HG02938 (cell line): ENCODE data around the gene CAMK2A.

ENCODE experiments used
- ATAC-seq: cut with Tn5 transposase; IDR thresholded peaks from one replicate; pipeline ENCODE4 v1.9.1; 2021; ENCODE audit warnings: mild to moderate bottlenecking, moderate library complexity; ENCODE audit not compliant: unreplicated experiment

Gene CAMK2A

DNA sequence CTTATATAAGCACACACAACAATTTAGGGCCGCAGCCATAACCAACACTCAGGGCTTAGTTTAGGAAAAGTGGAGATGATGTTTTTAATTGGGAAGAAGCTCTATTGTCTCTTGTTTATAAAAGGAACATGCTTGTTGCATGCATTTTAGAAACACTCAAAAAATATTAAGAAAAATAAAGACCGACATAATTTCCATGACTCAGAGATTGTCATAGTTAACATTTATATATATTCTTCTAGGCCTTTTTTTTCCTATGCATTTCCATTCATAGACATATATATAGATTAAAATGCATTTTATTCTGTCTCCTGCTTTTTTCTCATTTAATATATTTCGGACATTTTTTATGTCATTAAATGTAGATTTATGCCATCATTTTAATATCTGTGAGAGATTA lies 26.7 kb upstream of the CAMK2A start:
- ATAC-seq, result no peak

DNA sequence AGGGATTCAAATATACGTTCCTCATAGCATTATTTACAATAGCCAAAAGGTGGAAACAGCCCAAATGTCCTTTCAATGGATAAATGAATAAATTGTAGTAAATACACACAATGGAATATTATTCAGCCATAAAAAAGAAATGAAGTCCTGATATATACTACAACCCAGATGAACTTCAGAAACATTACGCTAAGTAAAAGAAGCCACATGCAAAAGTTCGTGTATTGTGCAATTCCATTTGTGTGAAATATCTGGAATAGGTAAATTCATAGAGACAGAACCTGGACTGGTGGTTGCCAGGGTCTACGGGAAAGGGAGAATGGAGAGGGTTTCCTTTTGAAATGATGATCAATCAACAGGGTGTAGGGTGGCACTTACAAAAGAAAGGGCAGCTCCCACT lies 25.7 kb upstream of the CAMK2A start:
- ATAC-seq, result no peak

DNA sequence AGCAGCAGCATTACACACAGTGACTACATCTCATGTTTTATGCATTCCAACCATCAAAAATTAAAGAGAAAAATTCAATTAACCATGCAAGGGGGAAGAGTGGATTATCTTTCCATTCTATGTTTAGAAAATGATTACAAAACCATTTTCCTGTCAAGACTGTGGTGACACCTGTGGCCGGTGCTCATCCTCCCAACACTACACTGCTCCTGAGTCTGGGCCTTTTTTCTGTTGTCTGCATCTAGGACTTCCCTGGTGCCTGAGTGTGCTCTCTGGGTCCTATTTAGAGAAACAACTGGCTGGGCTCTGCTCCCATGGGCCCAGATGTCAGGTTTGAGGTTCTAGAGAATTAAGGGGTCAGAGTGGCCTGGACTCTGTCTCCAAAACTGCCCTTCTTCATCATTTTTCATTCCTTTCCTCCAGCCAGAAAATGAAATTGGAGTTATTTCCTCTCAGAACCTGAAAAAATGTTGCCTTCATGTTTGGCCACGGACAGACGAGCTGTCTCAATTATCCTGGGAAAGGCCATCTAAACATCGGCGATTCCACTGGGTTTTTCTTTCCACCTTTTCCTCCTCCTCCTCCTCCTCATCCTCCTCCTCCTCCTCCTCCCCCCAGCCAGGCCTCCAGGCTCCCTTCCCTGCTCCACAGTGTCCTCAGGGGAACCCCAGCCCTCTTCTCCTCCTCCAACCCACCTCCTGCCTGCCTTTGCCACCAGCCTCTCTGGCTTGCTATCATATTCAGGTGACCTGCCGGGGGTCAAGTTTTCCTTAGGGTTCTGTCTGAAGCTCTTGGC lies 24.5 kb upstream of the CAMK2A start:
- no peak for ATAC-seq

DNA sequence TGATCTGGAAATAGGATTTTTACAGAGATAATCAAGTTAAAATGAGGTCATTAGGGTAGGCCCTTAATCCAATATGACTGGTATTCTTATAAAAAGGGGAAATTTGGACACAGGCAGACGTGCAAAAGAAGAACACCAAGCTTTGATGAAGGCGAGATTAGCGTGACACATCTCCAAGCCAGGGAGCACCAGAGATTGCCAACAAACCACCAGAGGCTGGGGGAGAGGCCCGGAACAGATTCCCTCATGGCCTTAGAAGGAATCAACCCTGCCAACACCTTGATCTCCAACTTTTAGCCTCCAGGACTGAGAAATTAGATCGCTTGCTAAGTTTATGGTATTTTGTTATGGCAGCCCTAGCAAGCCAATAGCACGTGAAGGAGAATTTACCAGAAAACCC lies 23.9 kb upstream of the CAMK2A start:
- no peak for ATAC-seq

DNA sequence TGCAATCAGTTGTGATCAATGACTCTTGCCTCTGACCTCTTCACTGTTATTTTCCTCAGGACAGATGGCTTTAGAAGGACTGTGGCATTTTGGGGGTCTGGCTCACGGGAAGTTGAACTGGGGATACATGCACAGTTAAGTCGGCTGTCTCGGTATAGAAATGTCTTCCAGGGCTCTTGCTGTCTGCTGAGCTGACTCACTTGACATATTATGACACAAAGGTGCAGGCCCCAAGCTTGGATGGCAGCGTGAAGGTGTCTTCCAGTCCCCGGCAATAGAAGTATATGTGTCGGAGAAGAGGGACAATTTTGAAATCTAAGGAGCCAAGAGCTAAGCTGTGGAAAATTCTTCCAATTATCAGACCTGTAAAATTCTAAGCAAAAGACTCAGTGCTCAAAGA lies 22.9 kb upstream of the CAMK2A start:
- ATAC-seq, result no peak

DNA sequence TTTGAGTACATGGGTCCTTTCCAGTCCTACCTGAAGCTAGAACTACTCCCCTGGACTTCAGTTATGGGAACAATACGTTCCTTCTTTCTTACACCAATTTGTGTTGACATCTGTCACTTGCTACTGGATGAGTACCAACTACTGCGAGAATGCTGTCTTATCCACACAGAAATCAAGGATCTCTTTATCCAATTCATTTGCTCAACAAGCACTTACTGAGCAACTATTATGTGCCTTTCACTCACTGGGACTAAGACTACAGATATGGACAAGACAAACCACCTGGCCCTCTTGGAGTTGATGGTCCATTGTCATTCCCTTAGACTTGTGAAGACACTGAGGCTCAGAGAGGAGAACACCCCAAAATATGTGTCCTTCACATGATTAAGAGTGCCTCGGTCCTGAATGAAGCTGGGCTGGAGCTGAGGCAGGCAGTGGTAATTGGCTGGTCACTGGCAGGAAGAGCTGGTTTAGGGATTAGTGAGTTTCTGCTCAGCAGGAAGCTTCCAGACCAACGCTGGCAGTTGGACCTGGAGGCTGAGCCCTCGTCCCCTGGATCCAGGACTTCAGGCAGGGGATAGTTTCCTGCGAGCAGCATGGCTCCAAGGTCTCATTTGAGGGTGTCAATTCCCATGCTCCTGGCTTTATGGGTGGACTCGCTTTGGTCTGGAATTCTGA lies 21.6 kb upstream of the CAMK2A start:
- ATAC-seq, result no peak

DNA sequence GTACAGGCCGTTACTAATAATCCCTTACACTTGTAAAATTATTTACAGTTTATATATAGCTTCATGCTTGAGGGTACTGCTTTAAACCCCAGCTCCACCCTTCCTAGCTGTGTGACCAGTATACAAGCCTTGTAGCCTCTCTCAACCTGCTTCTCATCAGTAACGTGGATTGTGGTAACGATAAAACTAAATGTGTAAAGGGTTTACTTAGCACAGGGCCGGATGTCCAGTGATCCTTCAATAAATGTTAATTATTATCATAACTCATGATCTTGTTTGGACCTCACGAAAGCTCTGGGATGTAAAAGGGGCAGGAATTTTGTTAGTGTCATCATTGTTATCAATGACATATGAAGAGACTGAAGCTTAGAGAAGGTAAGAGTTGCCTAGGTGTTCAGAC lies 20.7 kb upstream of the CAMK2A start:
- no peak for ATAC-seq

DNA sequence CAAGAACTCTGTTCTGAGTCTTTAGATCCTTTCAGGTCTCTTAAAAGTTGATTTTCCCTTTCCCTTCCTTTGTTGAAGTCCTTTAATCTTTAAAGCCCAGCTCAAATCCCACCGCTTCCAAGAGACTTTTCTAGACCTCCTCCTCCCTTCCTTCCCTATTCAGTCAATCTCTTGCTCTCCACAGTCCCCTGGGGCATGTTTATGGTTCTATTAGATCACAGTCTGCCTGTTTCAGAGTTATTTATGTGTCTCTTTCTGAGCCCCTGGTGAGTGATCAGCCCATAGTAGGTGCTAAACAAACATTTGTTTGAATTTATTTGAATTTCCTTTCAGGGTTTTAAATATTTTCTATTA lies 20.3 kb upstream of the CAMK2A start:
- no peak for ATAC-seq

DNA sequence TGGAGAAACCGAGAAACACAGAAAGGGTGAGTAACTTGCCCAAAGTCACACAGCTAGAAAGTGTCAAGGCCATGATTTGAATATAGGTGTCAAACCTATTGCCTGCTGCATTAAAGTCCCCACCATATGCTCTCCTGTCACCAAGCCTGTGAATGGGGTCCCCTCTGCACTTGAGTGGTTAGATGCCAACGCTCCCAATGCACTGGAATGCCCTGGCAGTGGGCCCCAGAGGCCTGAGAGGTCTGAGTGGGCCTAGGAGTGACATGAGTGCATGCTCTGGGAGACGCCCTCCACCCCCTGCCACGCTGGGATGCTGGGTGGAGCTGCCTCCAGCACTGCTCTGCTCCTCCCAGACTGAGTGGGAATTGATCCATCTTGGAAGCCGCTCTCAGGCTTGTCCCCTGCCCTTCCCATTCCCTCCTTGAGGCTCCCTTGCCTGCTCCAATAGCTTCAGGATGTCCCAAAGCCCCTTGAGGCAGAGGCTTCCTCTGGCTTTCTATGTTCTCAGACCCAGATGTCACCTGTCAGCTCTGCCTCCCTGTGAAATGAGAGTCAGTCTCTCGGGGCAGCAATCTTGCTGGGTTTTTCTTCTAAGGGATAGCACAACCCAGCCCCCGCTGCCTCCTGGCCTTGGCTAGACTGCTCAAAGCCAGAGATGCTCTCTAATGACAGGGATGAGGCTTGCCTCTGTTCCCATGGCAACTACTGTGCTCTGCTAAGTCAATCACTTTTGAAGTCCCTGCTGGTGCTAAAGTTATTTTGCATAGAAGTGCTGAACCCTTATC lies 19.7 kb upstream of the CAMK2A start:
- no peak for ATAC-seq

DNA sequence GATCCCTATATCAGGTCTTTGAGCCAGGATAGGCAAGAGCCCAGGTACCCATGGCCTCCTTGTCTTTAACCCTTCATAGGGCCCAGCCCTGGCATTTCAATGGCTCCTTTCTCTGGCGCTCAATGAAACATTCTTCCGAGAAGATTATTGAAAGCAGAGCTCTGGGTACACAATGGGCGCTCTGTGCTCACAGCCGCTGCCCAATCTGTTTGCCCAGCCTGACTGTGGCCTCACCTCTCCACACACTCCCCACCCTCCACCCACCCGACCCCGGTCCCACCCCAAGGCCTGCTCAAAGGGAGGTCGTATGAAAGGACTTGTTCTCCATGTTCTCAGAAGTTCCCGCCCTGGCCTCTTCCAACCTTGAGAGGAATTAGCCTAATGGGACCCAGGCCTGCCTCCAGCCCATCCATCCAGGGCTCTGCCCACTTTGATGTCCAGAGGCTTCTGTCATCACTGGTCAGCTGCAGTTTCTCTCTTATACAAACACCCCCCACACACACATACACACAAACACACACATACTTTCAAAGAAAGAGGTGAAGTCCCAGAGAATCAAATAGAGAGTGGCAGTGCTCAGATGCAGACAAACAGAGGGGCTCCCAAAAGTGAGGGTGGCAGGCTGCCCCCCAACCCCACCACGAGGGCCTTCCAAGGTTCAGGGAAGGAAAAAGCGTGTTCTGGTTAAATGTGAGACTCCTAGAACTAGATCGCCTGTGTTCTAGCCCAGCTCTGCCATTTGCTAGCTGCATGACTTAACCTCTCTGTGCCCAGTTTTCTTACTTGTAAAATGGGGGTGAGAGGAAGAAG lies 18.2 kb upstream of the CAMK2A start:
- ATAC-seq, result no peak

DNA sequence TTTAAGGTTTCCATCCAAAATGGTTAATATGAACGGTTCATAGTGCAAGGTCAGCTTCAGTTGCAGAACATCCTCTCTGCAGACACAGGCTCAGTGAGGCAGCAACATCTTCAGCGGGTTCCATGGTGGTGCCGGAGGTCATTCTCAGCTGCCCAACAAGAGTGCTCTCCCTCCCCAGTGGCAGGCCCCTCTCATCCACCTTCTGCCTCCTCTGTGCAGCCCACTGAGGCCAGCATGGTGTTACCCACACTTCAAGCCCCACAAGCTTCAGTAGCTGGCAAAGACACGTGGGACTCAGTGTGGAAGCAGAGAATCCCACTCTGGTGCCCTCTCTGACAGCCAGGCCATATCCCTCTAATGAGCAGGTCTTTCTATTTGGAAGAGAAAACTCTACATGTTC lies 17.2 kb upstream of the CAMK2A start:
- ATAC-seq, result no peak

DNA sequence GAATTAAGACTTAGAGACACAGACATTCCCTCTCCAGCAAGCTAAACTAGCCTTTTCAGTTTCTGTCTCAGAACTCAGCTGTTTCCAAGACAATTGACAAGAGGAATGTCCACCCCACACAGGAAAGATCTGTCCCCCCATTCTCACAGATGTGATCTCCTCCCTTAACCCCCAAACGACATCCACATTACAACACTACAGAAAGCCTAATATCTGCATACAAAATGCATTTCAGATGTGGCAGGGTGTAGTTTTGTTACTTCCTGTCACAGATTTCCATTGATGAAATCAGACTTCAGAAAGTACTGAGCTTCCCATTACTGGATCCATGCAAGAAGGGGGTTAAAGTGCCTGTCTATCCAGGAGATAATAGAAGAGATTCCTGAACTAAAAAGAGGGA lies 16.0 kb upstream of the CAMK2A start:
- ATAC-seq, result no peak

DNA sequence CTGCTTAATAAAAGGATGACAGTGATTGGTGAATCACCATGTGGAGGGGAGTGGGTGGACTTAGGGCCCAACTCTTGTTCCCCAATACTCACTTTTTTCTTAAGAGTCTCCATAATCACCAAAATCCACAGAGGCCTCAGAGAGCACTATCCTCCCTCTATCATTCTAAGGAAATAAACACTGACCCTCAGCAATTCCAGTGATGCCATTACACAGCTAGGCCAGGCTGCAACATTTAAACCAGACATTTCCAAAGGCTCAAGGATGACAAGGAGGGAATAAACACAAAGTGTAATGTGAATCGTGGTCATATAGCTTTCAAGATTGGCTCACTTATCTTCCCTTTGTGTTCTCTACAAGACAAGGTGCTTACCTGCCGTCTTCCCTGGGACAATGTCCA lies 15.5 kb upstream of the CAMK2A start:
- ATAC-seq, result no peak

DNA sequence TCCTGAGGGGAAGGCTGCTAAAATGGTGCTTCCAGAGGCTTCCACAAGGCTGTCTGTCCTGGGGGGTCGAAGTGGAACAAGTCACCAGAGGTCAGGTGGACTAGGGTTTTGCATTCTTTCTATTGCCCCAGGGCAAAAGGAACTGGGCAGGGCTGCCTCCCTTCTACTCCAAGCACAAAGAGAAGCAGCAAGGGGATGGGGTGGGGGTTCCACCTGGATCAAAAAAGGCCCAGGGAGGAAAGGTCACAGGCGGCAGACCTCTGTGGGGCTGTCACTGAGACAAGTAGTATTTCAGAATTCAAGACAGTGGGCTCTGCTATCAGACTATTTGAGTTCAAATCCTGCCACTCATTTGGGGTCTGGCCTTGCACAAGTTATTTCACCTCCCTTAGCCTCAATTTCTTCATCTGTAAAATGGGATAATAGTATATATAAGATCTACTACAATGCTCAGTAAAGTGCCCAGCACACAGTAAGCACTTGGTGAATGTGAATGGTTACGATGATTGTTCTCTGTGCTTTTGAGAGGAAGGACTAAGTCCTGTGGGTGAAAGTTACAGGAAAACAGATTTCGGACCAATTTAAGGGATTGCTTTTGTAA lies 15.0 kb upstream of the CAMK2A start:
- no peak for ATAC-seq

DNA sequence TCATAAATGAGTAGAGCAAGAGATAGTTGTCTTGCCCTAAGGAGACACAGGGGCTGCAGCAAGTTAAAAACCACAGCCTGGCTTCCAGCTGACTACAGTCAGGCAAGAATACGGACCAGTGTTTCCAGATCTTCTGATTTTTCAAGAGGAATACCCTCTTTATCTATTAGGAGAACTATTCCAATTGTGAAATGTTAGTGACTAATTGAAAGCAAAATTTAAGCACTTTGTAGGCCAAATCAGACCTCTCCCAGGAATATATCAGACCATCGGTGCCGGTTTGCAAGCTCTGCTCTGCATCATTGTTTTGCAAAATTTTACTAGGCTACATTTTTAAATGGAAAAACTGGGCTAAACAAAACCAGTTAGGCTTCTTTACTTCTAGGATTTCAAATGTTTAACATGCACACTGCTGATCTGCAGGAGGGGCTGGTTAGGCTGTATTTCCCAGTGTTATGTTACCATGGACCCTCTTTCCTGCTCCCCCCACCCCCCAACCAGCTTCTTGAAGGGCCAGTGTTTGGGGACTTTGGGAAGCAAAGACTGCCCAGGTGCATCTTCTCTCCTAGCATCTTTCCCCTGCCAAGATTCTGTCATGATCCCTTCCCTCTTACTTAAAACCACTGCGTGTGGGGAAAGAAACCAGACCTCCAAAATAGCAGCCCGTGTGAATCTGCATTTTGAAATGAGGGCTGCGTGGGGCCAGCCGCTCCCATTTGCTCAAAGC lies 14.2 kb upstream of the CAMK2A start:
- no peak for ATAC-seq

DNA sequence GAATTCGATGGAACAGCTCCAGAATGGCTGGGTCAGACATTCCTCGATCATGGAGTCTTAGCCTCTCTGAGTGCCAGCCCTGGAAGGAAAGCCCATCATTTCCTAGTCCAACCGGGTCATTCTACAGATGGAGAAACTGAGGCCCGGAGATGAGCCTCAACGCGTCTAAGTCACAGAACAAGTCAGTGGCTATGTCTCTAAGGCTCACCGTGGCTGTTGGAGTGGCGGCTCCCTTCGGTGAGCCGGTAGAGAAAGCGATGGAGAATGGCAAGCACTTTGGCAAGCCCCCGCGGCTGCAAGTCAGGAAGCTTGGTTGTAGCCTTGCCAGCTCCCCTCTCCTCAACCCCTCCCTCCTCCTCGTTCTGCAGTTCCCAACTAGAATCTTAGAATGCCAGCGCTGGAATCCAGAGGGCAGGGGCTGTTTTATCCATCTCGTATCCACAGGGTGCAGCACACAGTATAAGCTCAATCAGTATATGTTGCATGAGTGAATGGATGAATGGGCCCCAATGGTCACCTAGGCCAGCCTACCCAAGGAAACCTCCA lies 13.6 kb upstream of the CAMK2A start:
- no peak for ATAC-seq

DNA sequence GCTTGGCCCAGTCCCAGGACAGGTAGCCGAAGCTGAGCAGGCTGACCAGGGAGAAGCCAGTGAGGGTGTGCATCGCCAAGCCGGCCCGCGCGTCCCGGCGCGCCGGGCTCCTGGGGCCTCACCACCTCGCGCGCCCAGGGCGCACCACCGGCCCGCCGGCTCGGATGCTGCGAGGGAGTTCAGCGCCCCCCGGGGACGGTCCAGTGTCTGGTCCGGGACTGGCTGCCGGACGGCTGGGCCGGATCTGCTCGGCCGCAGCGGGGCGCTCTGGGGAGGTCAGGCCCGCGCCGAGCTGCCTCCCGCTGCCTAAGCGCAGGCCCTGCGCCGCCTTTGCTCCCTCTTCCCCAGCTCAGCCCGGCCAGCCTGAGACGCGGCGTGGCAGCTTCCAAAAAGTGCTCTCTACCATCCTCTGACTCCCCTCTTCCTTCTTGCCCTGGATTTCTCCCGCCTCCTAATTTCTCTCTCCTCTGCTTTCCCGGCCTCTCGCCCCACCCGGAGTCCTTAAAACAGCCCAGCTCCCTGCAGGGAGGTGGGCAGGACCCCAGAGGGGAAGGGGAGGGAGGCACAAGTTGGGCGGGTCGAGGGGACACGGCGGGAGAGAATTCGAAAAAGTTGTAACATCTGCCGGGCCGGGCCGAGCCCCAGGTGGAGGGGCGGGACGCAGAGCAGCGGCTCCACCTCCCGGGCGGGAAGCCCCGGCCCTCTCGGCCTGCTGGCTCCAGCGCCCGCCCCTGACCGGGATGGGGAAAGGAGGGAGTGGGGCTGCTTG lies 12.9 kb upstream of the CAMK2A start, which contains the start of gene ARSI:
ARSI (minus strand) TSS at position 605 of the 769 bp plus-strand sequence; CDS start at position 73, 532 bp downstream.
- no peak for ATAC-seq

DNA sequence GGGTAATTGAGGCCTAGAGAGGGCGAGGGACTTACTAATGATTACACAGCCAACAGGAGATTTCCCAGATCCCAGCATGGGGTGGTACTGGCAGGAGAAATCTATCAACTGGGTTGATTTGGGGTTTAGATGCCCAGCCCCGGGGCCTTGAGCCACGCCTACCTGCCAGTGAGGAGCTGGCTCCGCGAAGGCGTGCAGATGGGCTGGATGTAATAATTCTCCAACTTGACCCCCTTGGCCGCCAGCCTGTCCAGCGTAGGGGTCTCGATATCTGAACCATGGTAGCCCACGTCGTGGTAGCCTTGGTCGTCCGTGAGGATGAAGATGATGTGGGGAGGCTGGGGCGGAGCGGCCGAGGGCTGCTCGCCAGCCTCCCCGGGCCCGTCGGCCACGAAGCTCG lies 12.3 kb upstream of the CAMK2A start:
- ATAC-seq, result no peak

DNA sequence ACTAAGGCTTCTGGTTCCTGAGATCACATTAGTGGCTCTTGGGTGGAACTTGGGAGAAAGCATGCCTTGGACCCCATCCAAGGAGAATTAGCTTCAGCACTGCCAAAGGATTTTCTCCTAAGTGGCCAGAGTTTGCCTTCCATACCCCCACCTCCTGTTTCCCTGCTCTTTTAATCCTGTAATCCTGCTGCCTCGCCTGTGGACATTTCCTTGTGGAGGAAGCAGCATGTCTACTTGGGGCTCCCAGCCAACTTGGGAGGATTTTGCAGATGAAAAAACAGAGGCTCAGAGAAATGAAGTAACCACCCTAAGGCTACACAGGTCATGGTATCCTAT lies 11.6 kb upstream of the CAMK2A start:
- no peak for ATAC-seq
